H4 (cell line): ENCODE measurements around the gene MAPK4. TPM values are rescaled to one million over a fixed set of nuclear protein-coding genes. Genes with fewer than 3 reads are reported as not detected.
"Not testable (repeated sequence)": the region's sequence is repeated elsewhere in the genome, so short reads cannot be mapped to it uniquely, and the experiment has no call there.

Source experiments
- DNase-seq: peaks from one replicate; pipeline ENCODE4 v3.0.0-alpha.2; 2015; ENCODE audit warnings: low spot score
- total RNA-seq: library from RNA; depleted of rRNA; stranded (reverse); fragments of >200 nt; shearing (Covaris generic); gene quantifications from 2 replicates; pipeline ENCODE4 v1.2.3, GENCODE V29; 2014

The MAPK4 gene
- total RNA-seq, 1 experiment from 2014 or later, result 0.10 TPM

- DNase-seq, result no peak
These were observed 121.1 kb downstream of the MAPK4 start for GRCh38 chr18:50680966-50681365.

GRCh38 chr18:50682852-50683251 lies 123.0 kb downstream of the MAPK4 start:
- DNase-seq, result no peak

- DNase-seq, result no peak
These were observed 126.5 kb downstream of the MAPK4 start for GRCh38 chr18:50686409-50686808.

GRCh38 chr18:50687491-50687890 lies 127.6 kb downstream of the MAPK4 start:
- no peak for DNase-seq

- no peak for DNase-seq
These were observed 129.7 kb downstream of the MAPK4 start for GRCh38 chr18:50689578-50689977.

GRCh38 chr18:50694147-50694546 lies 134.3 kb downstream of the MAPK4 start:
- no peak for DNase-seq

- no peak for DNase-seq
These were observed 135.7 kb downstream of the MAPK4 start for GRCh38 chr18:50695431-50696176.

GRCh38 chr18:50696436-50696835 lies 136.5 kb downstream of the MAPK4 start:
- DNase-seq, result no peak

- DNase-seq, result no peak
These were observed 137.0 kb downstream of the MAPK4 start for GRCh38 chr18:50696929-50697328.

GRCh38 chr18:50697509-50697908 lies 137.6 kb downstream of the MAPK4 start:
- no peak for DNase-seq

- no peak for DNase-seq
These were observed 140.6 kb downstream of the MAPK4 start for GRCh38 chr18:50700245-50701165.

- no peak for DNase-seq
These were observed 144.6 kb downstream of the MAPK4 start for GRCh38 chr18:50704357-50704940.

GRCh38 chr18:50706199-50706598 lies 146.3 kb downstream of the MAPK4 start:
- no peak for DNase-seq

- no peak for DNase-seq
These were observed 146.8 kb downstream of the MAPK4 start for GRCh38 chr18:50706651-50707050.

- DNase-seq, result not testable (repeated sequence)
These were observed 147.4 kb downstream of the MAPK4 start for GRCh38 chr18:50707297-50707696.

- no peak for DNase-seq
These were observed 148.1 kb downstream of the MAPK4 start for GRCh38 chr18:50707855-50708469.

GRCh38 chr18:50709193-50709592 lies 149.3 kb downstream of the MAPK4 start:
- DNase-seq, result no peak

GRCh38 chr18:50711386-50711785 lies 151.5 kb downstream of the MAPK4 start:
- no peak for DNase-seq

- DNase-seq, result no peak
These were observed 156.0 kb downstream of the MAPK4 start for GRCh38 chr18:50715919-50716318.

GRCh38 chr18:50716902-50717301 lies 157.0 kb downstream of the MAPK4 start:
- no peak for DNase-seq

- DNase-seq, result no peak
These were observed 157.7 kb downstream of the MAPK4 start for GRCh38 chr18:50717563-50717962.
